GM19351 (cell line): ENCODE results near the gene GSTM1.

Experiments
- ATAC-seq: cut with Tn5 transposase; IDR thresholded peaks from one replicate; pipeline ENCODE4 v1.9.1; 2021; ENCODE audit warnings: mild to moderate bottlenecking, moderate library complexity; ENCODE audit not compliant: unreplicated experiment

Gene GSTM1

DNA sequence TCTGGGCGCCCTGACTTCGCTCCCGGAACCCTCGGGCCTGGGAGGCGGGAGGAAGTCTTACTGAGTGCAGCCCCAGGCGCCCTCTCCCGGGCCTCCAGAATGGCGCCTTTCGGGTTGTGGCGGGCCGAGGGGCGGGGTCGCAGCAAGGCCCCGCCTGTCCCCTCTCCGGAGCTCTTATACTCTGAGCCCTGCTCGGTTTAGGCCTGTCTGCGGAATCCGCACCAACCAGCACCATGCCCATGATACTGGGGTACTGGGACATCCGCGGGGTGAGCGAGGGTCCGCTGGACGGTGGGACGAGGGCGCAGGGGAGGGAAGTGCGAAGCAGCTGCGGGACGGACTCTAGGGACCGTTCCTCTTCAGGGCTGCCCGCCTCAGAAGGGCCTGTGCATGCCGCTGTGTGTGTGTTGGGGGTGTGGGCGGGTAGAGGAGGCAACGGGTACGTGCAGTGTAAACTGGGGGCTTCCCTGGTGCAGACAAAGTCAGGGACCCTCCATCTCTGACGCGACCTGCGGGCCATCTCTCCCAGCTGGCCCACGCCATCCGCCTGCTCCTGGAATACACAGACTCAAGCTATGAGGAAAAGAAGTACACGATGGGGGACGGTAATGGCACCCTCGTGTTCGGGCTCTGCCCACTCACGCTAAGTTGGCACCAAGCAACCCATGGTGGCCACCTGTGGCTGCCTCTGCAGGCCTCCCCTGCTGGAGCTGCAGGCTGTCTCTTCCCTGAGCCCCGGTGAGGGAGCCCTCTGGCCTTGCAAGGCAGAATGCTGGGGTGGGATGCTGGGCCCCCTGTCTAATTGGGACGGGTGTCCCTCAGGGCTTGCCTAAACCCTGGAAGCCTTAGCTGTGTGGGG lies at the start of gene GSTM1:
GSTM1 (plus strand) TSS at position 177 of the 859 bp plus-strand sequence; CDS start at position 234, 57 bp downstream.
- ATAC-seq = peak; percentile 94

DNA sequence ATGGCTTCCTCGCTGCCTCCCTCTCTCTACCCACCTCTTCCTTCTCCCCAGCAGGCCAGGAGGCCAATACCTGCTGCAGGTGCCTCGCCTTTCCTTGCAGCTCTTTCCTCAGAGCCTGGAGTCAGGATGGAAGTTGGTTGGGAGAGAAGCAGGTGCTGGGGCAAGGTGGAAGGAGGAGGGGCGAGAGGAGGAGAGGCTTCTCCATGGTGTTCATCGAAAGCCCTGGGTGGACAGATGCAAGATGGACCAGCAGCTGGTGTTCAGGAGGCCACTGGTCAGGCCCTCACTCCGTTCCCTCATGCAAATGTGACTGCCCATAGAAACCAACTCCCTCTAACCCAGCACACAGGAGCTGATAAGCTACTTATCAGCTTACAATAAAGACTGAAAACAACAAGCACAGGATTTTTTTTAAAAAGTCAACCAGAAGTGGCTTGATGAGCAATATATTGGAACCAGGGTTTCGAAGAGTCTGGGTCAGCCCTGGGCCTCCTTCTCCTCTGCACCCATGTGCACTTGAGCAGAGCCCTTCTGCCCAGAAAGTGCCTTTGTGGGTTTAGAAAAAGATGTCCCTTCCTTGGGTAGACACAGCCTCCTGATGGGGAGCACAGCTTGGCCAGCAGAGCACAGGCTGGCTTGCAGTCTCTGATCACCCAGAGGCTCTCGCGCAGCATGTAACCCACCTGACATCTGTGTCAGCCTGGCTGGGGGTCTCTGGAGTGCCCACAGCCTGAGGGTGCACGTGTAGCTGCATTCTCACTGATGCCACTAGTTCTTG lies 48.4 kb upstream of the GSTM1 start:
- ATAC-seq = no peak

GRCh38 chr1:109639841-109640184 lies 47.8 kb upstream of the GSTM1 start:
- ATAC-seq = peak; percentile 2

DNA sequence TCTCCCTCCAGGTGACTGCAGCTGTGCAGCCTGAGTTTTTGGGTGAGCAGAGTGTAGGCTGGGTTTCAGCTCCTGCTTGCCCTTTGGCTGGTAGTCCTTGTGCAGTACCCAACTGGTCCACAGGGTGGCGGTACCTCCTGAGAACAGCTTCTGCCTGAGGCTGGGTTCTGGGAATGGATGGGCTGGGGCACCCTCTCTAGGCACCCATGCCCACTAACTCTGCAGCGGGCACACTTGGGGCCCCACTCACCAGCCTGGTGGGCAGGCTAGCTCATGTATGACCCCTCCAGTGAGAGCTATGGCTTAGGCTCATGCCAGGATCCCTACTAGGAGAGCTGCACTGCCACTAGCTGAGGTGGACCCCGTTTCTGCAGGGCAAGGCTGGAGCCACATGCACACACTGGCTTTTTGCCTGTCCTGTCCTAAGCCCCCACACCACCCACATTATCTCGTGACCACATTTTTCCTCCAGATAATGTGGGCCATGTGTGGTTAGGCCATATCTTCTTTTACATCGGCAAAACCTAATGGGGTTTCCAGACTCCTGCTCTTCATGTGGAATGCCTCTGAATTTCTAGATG lies 47.2 kb upstream of the GSTM1 start:
- ATAC-seq = peak; percentile 53

GRCh38 chr1:109641078-109641740 lies 46.4 kb upstream of the GSTM1 start:
- no peak for ATAC-seq

DNA sequence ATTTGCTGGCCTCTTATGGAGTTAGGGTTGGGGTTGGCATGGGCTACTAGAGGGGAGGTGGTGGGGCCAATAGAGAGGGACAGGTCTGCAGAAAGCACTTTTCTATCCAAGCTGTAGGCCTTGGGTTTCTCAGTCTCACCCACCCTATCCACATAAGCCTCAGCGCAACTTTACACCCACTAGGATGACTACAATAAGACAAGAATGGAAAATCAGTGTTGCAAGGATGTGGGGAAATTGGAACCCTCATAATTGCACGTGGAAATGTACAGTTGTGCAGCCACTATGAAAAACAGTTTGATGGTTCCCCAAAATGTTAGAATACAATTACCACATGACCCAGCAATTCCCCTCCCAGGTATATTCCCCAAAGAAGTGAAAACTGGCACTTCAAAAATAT lies 45.8 kb upstream of the GSTM1 start:
- ATAC-seq = no peak

- no peak for ATAC-seq
These were observed 45.0 kb upstream of the GSTM1 start for GRCh38 chr1:109642626-109643025.

DNA sequence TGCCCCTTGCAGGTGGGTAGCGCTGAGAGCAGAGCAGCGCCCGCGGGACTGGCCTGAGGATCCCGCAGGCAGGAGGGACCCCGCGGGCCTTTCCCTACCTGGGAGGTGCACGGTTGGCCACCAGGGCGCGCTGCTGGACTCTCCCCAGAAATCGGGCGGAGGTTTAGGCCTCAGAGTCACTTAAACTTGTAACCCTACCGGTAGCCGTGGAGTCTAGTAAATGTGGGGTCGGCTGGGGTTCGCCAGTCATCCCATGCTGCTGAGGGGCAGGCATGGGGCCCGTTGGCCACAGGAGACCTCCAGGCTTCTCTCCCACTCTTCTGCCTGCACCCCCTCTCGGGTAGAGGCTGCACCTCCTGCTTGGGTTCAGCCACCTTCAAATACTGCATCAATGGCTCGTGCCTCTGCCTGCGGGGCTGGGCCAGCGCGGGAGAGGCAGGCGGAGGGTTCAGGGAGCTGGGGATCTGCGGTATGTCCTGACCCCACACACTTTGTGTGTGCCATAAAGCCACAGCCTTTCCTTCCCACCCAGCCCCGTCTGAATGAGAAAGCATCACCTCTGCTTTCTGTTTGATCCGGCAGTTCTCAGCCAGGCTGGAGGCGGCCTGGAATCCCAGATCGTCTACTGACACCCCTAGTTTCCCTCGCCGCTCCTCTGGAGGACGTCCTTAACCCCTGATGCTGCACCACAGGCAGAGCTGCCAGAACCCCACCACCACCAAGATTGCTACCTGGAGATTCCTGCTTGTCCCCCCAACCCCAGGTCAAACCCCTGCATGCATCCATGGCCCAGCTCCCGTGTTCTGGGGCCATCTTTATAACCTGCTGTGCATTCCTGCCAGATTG lies 44.0 kb upstream of the GSTM1 start:
- peak; percentile 95 for ATAC-seq

- ATAC-seq = no peak
These were observed 42.9 kb upstream of the GSTM1 start for GRCh38 chr1:109644670-109645069.

DNA sequence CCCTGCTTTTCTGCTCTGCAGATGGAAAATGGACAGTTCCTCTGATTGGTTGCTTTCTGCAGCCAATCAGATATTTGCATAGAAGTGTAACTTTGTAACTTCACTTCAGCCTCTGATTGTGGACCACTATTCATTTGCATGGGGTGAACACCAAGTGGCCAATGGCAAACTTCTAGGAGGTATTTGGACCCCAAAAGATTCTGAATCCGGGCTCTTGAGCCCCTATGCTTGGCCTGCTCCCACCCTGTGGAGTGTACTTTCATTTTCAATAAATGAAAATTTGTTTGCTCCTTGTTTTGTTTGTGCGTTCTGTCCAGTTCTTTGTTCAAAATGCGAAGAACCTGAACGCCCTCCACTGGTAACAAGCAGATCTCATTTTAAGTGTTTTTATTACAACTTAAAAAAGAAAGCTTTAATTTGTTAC lies 38.1 kb upstream of the GSTM1 start:
- ATAC-seq = no peak

- no peak for ATAC-seq
These were observed 37.0 kb upstream of the GSTM1 start for GRCh38 chr1:109650609-109651008.

GRCh38 chr1:109652402-109652801 lies 35.2 kb upstream of the GSTM1 start:
- no peak for ATAC-seq

DNA sequence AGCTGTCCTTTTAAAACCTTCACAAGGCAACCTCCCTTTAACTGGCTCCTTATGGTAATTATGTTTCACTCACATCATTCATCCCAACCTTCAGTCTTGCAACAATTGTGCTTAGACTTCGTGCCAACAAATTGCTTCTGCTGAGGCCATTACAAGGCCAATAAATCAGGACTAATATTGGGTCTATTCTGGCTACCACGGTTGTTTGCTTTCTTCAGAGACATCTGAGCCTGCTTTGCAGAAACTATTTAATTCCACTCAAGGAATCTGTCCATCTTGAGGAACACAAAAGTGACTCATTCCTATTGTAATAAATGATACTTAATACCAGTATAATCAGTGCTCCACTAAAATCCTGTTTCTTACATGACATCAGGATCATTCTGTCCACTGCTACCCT lies 34.3 kb upstream of the GSTM1 start:
- no peak for ATAC-seq

- ATAC-seq = no peak
These were observed 33.1 kb upstream of the GSTM1 start for GRCh38 chr1:109654519-109654918.

DNA sequence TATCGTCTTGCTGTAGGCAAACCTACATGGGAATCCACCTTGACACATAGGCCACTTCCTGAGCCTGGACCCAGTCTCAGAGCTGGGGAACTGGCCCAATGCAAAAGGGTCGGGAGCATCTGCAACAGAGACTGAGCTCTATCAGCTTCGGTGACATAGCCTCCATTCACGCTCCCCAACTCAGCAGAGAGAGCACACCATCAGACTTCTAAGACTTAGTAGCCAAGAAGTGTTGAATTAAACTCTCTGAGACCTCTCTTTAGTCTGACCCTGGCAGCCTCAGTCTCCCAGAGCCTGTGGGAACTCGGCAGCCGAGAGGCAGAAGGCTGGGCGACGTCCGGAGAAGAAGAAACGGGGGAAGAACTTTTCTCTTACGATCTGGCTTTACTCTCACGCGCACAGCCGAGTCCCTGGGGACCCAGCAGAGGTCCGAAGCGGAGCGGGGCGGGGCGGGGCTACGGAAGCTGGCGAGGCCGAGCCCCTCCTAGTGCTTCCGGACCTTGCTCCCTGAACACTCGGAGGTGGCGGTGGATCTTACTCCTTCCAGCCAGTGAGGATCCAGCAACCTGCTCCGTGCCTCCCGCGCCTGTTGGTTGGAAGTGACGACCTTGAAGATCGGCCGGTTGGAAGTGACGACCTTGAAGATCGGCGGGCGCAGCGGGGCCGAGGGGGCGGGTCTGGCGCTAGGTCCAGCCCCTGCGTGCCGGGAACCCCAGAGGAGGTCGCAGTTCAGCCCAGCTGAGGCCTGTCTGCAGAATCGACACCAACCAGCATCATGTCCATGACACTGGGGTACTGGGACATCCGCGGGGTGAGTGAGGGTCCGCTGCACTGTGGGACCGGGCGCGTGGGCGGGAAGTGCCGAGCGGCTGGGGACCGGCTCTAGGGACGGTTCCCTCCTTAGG lies 31.8 kb upstream of the GSTM1 start, which contains the start of gene GSTM4:
GSTM4 (plus strand) TSS at position 485 of the 905 bp plus-strand sequence; CDS start at position 776, 291 bp downstream.
- ATAC-seq = peak; percentile 91

DNA sequence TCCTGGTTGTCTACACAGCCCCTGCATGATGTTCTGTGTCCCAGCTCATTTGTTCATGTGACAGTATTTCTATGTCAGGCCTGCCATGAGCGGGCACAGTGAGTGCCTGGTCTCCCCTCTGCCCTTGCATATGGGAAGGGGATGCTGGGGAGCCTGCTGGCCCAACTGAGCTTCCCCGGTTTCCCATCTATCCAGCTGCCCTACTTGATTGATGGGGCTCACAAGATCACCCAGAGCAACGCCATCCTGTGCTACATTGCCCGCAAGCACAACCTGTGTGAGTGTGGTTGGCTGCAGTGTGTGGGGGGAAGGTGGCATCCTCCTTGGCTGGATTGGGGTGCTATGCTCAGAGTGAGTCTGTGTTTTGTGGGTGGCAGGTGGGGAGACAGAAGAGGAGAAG lies 30.2 kb upstream of the GSTM1 start:
- no peak for ATAC-seq

- ATAC-seq = no peak
These were observed 29.6 kb upstream of the GSTM1 start for GRCh38 chr1:109657970-109658369.

DNA sequence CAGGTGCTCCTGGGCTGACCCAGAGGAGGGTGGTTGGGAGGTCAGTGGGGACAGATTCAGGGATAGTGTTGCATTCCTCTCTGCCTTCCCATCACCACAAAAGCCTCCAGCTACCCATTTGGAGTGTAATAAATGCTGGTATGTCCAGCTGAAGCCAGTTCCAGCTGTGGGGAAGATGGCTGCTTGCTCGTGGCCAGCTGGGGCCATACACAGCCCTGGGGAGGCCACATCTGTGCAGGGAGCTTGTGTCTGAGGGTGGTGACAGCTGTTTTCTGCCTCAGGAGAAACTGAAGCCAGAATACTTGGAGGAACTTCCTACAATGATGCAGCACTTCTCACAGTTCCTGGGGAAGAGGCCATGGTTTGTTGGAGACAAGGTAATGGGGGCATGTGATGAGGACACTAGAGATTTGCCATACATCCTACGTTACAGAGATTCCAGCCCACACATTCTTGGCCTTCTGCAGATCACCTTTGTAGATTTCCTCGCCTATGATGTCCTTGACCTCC lies 29.0 kb upstream of the GSTM1 start:
- ATAC-seq = no peak

GRCh38 chr1:109659145-109659544 lies 28.5 kb upstream of the GSTM1 start:
- ATAC-seq = no peak
